ENCODE measurements around the gene MVB12A. TPM values are rescaled to one million over a fixed set of nuclear protein-coding genes. Genes with fewer than 3 reads are reported as not detected.

Gene MVB12A
- total RNA-seq (2014; rRNA removed; shearing (Covaris generic)) = 72.1 and 78.0 TPM in 2 replicates
- 75.4 and 120 TPM in 2 replicates for polyA plus RNA-seq (2015; cell fraction: cytosol; rRNA removed)
- 60.7 and 80.9 TPM in 2 replicates for polyA plus RNA-seq (2015; cell fraction: nucleus; rRNA removed)

DNA sequence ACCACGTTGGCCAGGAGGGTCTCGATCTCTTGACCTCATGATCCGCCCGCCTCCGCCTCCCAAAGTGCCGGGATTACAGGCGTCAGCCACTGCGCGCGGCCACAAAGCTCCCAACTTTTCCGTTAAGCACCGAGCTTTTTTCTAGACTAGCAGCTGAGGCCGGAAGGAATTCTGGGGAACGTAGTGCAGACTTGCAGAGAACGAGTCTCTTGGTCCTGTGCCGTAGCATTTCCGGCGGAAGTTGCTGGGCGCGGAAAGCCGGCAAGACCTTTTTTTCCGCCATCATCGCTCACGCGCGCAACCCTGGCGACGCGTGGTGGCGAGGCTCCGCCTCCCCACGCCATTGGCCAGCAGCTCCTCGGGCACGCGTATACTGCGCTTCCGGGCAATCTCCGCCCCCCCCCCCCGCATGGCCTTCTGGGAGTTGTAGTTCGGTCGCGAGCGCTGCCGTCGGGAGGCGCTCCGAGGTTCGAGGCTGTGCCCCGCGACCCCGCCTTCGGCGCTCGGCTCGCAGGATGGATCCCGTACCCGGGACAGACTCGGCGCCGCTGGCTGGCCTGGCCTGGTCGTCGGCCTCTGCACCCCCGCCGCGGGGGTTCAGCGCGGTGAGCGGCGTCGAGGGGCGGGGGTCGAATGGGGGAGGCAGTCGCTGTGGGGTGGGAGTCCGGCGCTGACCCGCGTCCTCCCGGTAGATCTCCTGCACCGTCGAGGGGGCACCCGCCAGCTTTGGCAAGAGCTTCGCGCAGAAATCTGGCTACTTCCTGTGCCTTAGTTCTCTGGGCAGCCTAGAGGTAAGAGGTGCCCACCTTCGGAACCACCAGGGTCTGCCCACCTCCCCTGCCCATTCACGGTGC is at the start of gene MVB12A:
MVB12A (plus strand) TSS at position 427 of the 854 bp plus-strand sequence; CDS start at position 516, 89 bp downstream.
- peak; percentile 99 for DNase-seq (ENCODE audit: low read depth)

GRCh38 chr19:17376935-17377600 is 42.8 kb upstream of the MVB12A start, which contains the start of gene PLVAP:
TSS of gene PLVAP (minus strand) at chr19:17377342. CDS start at chr19:17377288, 54 bp downstream.
- DNase-seq (ENCODE audit: low read depth) = no peak

DNA sequence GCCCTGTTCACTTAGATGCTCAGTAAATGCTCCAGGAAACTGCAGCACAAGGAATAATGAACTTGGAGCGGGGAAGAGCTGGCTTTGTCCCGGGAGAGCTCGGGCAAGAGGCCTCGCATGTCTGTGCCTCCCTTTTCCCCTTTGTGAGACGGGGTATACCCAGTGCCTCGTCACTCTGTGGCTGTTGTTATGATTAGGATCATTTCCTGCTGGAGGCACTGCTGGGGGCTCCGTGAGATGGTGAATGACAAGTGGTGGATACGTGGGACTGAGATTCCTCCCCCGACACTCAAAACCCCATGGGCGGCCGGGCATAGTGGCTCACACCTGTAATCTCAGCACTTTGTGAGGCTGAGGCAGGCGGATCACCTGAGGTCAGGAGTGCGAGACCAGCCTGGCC is 41.6 kb upstream of the MVB12A start:
- no peak for DNase-seq (ENCODE audit: low read depth)

DNA sequence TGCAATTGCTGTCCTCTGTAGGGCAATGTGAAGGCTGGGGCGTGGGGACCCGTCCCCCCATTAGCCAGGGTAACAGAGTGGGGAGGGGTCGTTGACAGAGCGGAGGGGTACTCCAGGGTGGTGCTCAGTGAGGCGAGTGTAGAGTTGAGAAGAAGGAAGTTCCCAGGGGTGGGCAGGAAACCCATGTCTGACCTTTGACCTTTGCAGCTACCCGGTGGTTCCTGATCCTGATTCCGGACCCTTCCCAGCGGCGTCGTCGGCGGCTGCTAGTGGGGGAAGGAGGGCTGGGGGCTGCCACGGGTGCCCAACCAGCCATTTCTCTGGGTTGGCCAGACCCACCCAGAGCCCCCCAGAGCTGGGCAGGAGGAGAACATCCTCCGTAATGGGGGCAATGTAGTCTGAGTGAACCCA is 40.6 kb upstream of the MVB12A start:
- no peak for DNase-seq (ENCODE audit: low read depth)

DNA sequence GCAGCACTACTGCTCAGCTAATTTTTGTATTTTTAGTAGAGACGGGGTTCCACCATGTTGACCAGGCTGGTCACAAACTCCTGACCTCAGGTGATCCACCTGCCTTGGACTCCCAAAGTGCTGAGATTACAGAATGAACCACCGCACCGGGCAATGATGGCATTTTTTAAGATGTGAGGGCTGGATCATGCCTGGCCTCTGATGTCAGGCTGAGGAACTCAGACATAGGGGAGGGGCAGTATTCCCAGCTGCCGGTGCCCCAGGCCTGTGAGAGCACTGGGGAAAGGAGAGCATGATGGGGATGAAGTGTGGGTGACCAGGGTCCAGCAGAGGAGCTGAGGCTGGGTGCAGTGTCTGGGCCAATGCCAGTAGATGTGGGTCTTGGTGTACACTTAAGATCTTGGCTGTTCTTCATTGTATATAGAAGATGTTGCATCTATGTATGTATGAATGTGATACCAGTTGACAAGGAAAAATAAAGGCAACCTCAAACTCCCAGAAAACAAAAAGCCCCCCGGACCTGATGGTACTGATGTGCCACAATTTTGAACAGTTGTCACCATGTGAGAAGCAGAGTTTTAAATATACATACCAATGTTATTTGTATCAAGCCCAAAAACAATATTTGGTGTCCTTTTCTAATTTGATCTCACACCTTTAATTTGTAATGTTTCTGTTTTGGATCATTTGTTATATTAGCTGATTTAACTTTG is 39.3 kb upstream of the MVB12A start:
- no peak for DNase-seq (ENCODE audit: low read depth)

DNA sequence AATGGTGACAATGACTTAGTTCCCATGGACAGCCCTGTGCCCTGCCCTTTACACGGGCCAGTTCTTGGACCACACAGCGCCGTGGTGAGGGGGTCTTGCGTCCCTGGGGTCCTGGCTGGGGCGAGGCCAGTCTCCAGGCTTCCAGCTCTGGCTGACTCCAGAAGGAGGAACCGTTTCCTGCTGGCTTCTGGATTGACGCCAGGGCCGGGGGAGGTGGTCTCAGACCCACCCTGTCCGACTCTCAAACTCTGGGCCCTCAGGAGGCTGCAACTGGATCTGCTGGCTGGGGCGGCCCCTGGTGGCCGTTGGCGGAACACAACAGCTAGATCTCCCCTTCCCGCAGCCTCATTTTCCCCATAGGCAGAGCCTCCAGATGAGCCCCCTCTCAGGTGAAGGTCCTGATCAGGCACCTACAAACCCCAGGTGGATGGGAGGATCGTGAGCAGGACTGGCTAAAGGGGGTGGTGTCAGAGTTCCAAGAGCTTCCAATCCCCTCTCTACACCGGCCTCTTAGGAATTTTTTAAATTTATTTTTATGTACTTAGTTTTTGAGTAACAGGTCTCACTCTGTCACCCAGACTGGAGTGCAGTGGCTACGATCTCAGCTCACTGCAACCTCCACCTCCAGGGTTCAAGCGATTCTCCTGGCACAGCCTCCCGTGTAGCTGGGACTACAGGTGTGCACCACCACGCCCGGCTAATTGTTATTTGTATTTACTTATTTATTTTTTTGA is 33.8 kb upstream of the MVB12A start:
- peak; percentile 55 for DNase-seq (ENCODE audit: low read depth)

GRCh38 chr19:17389288-17389687 is 30.6 kb upstream of the MVB12A start:
- no peak for DNase-seq (ENCODE audit: low read depth)

DNA sequence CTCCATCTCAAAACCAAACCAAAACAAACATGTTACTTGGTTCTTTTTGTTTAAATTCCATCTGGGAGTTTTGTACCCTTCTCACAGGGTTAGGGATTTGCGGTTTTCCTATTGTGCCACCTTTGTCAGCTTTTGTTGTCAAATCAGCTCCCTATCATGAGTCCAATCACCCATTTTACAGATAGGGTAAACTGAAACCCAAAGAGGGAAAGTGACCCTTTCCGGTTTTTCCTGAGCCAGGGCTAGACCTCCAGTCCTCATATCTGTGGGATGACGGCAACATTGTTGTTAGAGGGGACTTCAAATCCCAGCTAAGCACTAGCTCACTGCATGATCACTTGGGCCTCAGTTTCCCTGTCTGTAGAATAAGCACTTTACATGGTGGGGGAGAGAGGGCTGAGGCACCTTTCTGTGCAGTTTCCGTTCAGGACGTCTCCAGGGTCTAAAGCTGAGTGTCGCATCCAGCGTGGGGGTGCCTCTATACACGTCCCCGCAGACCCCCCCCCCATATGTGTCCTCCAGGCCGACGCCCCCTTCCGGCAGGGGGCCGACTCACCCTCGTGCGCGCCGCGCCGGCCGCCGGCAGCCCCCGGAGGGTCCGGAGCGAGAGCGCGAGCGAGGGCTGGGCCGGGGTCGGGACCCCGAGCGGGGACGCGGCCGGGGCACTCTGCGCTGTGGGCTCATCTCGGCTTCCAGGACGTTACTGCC is 29.7 kb upstream of the MVB12A start:
- DNase-seq (ENCODE audit: low read depth) = no peak

- peak; percentile 80 for DNase-seq (ENCODE audit: low read depth)
Measured at GRCh38 chr19:17390665-17391370, 29.0 kb upstream of the MVB12A start.

GRCh38 chr19:17391371-17392151 is 28.3 kb upstream of the MVB12A start:
- DNase-seq (ENCODE audit: low read depth) = no peak

DNA sequence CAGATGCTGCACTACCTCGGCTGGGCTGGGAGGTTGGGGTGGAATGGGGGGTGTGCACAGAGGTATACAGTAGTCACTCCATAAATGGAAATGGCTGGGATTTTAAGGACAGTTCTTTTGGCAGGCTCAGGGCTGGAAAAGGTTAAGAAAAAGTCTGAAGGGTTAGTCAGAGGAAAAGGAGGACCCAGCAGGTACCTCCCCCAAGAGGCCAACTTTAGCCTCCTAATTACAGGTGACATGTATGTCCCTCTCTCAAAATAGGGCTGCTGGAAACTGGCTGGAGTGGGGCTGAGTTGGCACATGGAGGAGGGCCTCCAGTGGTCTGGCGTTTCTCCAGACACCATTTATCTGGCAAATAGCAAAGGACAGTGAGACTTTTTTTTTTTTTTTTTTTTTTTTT is 26.8 kb upstream of the MVB12A start:
- peak; percentile 40 for DNase-seq (ENCODE audit: low read depth)

DNA sequence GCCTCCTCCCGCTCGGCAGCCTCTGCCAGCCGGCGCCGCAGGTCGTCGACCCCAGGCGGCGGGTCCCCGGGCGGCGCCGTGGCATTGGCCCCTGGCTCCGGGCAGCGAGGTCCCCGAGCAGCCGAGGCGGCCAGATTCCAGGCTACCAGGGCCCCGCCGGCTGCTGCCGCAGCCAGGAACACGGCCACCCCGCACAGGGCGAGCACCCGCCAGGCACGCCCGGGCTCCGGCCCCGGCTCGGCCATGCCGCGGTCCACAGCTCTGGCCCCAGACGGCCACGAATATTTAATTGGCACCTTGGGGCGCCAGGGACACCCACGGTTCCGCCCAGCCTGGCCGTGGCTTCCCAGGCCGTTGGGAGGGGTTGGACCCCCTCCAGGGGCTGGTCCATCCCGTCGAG is 25.9 kb upstream of the MVB12A start, which contains the start of gene CCDC194:
CCDC194 (minus strand) TSS at position 283 of the 400 bp plus-strand sequence; CDS start at position 245, 38 bp downstream.
- DNase-seq (ENCODE audit: low read depth) = no peak

GRCh38 chr19:17394891-17395415 is 24.9 kb upstream of the MVB12A start:
- peak; percentile 84 for DNase-seq (ENCODE audit: low read depth)

GRCh38 chr19:17398902-17399527 is 20.8 kb upstream of the MVB12A start:
- DNase-seq (ENCODE audit: low read depth) = no peak

DNA sequence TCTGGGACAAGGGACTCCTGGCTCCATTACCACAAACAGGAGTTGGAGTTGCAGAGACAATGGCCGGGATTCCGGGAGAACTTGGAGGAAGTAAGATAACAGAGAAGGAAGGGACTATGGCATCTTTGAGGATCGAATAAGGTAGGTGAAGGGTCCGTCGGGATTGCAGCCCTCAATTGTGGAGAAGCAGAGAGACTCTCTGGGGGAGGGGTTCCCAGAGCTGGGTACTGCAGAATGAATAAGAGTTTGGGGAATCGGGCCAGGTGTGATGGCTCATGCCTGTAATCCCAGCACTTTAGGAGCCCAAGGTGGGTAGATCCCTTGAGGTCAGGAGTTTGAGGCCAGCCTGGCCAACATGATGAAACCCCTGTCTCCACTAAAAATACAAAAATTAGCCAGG is 18.2 kb upstream of the MVB12A start:
- DNase-seq (ENCODE audit: low read depth) = no peak

DNA sequence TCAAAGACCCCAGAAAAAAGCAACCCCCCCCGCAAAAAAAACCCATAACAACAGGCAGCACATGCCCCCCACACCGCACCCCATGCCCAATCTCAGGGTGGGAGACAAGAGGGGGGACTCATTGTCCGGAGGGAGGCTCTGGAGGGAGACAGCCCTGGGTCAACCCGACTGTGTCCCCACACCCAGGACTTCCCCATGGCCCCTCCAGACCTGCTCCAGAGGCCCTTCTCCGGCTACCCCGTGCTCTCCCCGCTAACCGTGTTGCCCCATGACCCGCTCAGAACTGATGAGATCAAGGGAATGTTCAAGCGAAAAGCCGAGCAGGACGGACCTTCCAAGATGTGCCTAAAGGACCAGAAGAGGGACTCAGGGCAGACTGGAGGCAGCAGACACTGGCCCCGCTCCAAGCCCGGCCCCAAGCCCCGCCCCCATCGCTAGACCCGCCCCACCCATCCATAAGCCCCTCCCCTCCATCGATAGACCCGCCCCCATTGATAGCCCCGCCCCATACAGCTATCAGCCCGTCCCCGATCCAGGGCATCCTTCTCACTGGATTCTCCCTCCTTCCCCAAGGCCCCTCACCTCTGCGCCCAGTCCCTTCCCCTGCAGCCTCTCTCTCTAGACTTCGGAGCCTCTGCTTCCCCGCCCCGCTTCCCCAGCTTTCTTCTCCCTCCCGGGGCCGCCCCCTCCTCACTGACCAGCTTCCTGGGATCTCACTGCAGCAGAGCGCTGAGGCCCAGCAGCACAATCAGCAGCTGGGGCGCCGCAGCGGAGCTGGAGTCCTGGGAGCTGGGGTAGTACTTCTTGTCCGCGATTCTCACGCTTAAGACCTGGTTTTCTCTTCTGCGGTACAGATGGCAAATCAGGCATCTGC is 16.6 kb upstream of the MVB12A start:
- no peak for DNase-seq (ENCODE audit: low read depth)

DNA sequence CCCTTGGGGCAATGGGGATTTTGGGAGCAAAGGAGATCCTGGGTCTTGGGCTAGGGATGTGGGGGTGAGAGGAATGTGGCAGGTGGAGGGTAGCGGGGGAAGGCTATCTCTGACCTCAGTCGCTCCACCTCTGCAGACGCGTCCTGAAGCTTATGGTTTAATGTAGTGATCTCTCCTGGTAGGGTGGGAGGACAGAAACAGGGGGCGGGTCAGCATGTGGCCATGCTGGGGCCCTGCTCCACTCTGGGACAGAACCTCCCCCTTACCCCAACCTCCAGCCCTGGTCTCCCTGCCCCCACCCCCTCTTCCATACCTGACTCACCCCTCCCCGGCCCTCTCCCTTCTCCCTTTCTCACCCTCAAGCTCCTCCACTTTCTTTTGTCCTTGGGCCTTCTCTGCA is 15.8 kb upstream of the MVB12A start:
- no peak for DNase-seq (ENCODE audit: low read depth)

All from HT1080 (cell line).